ENCODE results near the gene PHKB. TPM values are rescaled to one million over a fixed set of nuclear protein-coding genes. Genes with fewer than 3 reads are reported as not detected.
A peak's percentile ranks its signal among the peaks of the same experiment; 100 is the strongest.
"Not testable (repeated sequence)": the region's sequence is repeated elsewhere in the genome, so short reads cannot be mapped to it uniquely, and the experiment has no call there.

The PHKB gene
- total RNA-seq, 2 donors from 2014 or later = 90.4 to 91.5 TPM

- intact Hi-C loops (cut with DNase I, micrococcal nuclease) = no loop called here
- ATAC-seq (no peak), DNase-seq (no peak)
Measured at GRCh38 chr16:47638175-47638574, 177.0 kb downstream of the PHKB start.

DNA sequence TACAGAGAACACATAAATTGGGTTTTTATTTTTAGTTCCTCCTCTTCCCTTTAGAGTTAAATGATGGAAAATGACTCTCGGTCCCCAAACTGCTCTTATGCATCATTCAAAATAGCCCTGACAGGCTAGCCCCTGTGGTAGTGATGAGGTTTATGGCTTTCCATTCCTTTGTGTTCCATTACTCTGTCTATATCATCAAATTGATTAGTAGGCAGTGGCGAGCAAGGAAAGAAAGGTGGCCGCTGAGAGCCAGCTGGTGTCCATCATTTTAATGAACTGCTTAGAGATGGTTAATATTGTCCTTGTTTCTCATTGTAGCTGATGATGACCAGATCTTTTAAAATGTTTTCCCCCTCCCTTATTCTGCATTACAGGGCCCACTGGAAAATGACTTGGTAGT lies 179.5 kb downstream of the PHKB start:
- no peak for ATAC-seq
- intact Hi-C loops (cut with DNase I, micrococcal nuclease) = no loop called here
- no peak for DNase-seq

GRCh38 chr16:47643323-47644000 lies 182.3 kb downstream of the PHKB start:
- intact Hi-C loops (cut with DNase I, micrococcal nuclease) = no loop called here
- DNase-seq = no peak
- ATAC-seq = no peak

- intact Hi-C loops (cut with DNase I, micrococcal nuclease) = no loop called here
- DNase-seq (peak in 1 of 2 donors; percentile 6), ATAC-seq (no peak)
Measured at GRCh38 chr16:47644166-47644565, 183.0 kb downstream of the PHKB start.

- intact Hi-C loops (cut with DNase I, micrococcal nuclease) = no loop called here
- ATAC-seq (no peak), DNase-seq (no peak)
Measured at GRCh38 chr16:47644661-47645060, 183.5 kb downstream of the PHKB start.

DNA sequence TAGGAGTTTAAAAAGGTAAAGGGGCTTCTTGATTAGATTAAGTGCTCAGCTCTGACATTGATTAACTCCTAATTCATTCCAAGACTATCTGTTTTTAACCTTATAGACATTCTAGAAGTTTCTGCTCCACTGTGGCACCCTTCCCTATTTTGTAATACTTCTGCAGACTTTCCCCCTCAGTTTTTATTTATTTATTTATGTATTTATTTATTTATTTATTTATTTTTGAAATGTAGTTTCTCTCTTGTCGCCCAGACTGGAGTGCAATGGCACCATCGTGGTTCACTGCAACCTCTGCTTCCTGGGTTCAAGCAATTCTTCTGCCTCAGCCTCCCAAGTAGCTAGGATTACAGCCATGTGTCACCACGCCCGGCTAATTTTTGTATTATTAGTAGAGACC lies 185.8 kb downstream of the PHKB start:
- ATAC-seq (no peak), DNase-seq (no peak)
- intact Hi-C loops (cut with DNase I, micrococcal nuclease) = no loop called here

- no peak for ATAC-seq
- DNase-seq = no peak
- intact Hi-C loops (cut with DNase I, micrococcal nuclease) = no loop called here
Measured at GRCh38 chr16:47657032-47657431, 195.9 kb downstream of the PHKB start.

GRCh38 chr16:47657977-47658376 lies 196.8 kb downstream of the PHKB start:
- DNase-seq (no peak), ATAC-seq (no peak)
- intact Hi-C loops (cut with DNase I, micrococcal nuclease) = no loop called here

GRCh38 chr16:47660540-47660939 lies 199.4 kb downstream of the PHKB start:
- intact Hi-C loops (cut with DNase I, micrococcal nuclease) = no loop called here
- no peak for ATAC-seq
- DNase-seq = no peak

- intact Hi-C loops (cut with DNase I, micrococcal nuclease) = no loop called here
- DNase-seq (peak; percentile 59 to 67), ATAC-seq (peak; percentile 98)
Measured at GRCh38 chr16:47664653-47665325, 203.7 kb downstream of the PHKB start.

GRCh38 chr16:47666434-47666833 lies 205.3 kb downstream of the PHKB start:
- no peak for ATAC-seq
- intact Hi-C loops (cut with DNase I, micrococcal nuclease) = no loop called here
- no peak for DNase-seq

GRCh38 chr16:47667956-47668355 lies 206.8 kb downstream of the PHKB start:
- ATAC-seq = no peak
- intact Hi-C loops (cut with DNase I, micrococcal nuclease) = no loop called here

DNA sequence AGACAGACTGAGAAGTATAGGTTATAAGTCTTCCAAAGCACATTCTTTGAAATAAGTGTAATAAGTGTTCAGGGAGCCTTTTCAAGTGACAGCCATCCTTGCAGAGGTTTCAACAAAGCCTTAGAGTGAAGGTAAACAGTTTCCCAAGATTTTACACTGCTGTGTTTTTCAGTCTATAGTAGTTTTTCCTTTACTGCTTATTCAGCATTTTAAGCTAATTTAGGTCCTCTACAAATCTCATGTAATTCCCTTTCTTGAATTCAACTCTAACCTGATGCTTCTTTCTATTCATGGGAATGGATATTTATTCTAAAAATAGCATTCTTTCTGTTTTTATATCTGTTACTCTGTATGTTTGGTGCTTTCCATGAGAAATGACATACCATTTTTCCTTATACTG lies 211.3 kb downstream of the PHKB start:
- intact Hi-C loops (cut with DNase I, micrococcal nuclease) = no loop called here
- DNase-seq (no peak), ATAC-seq (no peak)

More at GRCh38 chr16:47667956-47668355, 206.8 kb downstream of the PHKB start:
- DNase-seq = no peak

GRCh38 chr16:47676635-47677177 lies 215.6 kb downstream of the PHKB start:
- ATAC-seq (no peak), DNase-seq (no peak)
- intact Hi-C loops (cut with DNase I, micrococcal nuclease) = no loop called here

DNA sequence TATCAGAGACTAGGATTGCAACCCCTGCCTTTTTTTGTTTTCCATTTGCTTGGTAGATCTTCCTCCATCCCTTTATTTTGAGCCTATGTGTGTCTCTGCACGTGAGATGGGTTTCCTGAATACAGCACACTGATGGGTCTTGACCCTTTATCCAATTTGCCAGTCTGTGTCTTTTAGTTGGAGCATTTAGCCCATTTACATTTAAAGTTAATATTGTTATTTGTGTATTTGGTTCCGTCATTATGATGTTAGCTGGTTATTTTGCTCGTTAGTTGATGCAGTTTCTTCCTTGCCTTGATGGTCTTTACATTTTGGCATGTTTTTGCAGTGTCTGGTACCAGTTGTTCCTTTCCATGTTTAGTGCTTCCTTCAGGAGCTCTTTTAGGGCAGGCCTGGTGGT lies 220.4 kb downstream of the PHKB start:
- DNase-seq; intact Hi-C loops (cut with DNase I, micrococcal nuclease); ATAC-seq: not testable (repeated sequence)

DNA sequence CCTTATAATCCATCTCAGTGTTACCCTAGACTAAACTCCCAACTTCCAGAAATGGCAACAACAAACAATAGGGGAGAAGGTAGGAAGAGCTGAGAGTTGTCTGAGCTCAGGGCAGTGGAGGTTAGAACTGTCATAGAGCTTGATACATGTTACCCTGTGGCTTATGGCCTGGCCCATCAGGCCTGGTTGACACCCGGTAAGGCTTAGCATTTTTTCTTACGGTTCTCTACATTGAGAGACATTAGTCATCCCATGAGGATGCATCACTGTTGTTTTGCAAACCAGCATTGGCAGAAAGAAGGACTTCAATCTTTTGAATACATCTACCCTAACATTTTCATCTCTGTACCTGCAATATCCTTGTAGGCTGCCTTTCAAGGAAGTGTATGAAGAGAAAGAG lies 226.6 kb downstream of the PHKB start:
- intact Hi-C loops (cut with DNase I, micrococcal nuclease) = no loop called here
- no peak for ATAC-seq
- DNase-seq = no peak

- no peak for DNase-seq
- intact Hi-C loops (cut with DNase I, micrococcal nuclease) = no loop called here
- ATAC-seq = no peak
Measured at GRCh38 chr16:47693226-47693625, 232.1 kb downstream of the PHKB start.

- no peak for ATAC-seq
- no peak for DNase-seq
- intact Hi-C loops (cut with DNase I, micrococcal nuclease) = no loop called here
Measured at GRCh38 chr16:47694543-47694942, 233.4 kb downstream of the PHKB start.

DNA sequence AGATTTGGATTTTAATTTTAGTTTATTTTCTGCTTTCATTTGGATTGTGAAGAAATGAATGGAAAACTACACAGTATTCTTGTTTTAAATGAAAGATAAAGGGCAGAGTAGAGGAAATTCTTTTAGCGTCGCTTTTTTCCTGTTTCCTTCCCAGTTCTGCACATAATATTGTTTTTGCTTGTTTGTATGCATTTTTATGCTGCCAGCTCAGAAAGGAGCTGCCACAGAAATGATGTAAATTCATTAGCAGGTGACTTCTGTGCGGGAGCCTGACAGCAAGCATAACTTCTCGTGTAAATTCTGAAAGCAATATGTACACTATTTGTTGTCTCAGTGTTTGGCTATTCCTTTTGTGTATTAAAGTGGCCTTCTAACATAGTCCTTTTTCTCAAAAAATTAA lies 234.6 kb downstream of the PHKB start:
- DNase-seq (no peak), ATAC-seq (no peak)
- intact Hi-C loops (cut with DNase I, micrococcal nuclease) = no loop called here

GRCh38 chr16:47697826-47698225 lies 236.7 kb downstream of the PHKB start:
- ATAC-seq (no peak), DNase-seq (no peak)
- intact Hi-C loops (cut with DNase I, micrococcal nuclease) = no loop called here

Data from left colon (tissue), 2 donors.